CD4-positive, alpha-beta T cell treated with Interleukin-2 at 100 ng/mL for 4 hours (primary cell): ENCODE measurements around the gene TBCD.

Source experiments
- DNase-seq: peaks from one replicate; pipeline ENCODE4 v3.0.0-alpha.2; 2020; ENCODE audit warnings: low spot score

The TBCD gene

DNA sequence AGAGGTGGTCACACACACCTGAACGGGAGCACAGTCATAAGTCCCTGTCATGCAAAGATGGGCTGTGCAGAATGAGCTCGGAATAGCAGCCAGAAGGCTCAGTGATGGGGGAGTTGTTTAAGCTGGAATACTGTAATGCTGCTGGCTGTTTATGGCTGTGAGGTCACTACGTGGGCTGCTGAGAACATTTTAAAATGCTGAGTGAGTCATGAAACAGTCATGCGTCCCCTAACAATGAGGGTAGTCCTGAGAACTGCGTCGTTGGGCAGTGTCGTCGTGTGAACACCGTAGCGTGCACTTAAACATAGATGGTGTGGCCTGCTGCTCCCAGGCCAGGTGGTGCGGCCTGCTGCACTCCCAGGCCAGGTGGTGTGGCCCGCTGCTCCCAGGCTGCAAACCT is 39.7 kb downstream of the TBCD start:
- no peak for DNase-seq

DNA sequence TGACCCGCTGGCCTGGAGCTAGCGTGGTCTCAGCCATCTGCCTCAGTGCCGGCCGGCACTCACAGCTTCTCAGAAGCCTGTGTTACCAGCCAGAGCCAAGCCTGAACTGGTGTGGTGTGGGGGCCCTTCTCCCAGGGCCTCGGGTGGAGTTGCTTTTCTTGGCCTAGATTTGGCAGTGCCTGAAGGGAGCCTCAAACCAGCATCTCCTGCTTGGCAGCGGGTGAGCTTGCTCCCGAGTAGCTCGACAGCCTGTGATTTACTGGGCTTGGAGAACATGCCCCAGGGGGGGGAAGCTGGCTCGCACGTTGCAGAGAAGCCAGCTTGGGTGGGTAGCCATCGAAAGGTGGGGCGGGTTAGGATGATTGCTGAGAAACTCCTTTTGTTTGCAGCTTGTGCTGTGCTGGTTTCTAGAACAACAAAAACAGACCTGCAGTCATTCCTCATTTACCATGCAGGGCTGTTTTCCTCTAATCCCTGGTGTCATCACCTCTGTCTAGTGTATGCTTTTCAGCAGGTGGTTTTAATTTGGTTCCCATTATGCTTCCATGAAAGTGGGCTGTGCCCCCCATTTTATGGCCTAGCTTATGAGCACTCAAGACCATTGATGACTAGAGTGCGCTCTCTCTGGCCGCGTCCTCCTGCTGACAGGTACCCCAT is 42.2 kb downstream of the TBCD start:
- DNase-seq, result no peak

DNA sequence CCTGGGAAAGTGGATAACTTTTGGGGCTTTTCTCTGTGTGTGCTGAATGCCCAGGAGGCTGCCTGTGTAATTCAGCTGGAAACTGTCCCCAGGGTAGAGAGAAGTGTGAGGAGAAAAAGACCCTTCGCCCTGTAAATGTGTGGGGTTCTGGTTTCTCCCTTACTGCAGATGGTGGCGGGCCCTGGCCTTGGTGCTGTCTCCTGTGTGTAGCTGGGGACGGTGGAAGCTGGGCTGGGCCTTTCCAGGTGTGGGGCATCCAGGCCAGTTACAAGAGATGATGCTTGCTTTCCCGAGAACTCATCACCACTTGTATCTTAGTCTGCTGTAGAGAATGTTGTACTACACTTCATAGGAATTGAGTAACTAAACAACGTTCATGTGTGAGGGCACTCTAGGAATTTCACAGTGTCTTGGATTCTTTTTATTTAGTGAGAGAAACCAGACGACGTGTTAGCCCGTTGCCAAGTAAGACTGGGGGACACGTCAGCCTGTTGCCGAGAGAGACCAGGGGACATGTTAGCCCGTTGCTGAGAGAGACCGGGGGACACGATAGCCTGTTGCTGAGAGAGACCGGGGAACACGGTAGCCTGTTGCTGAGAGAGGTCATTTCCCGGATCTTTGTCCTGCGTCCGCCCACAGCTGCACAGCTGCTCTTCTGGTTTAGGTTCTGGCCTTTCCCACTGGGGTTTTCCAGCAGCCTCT is 43.1 kb downstream of the TBCD start:
- DNase-seq, result no peak

DNA sequence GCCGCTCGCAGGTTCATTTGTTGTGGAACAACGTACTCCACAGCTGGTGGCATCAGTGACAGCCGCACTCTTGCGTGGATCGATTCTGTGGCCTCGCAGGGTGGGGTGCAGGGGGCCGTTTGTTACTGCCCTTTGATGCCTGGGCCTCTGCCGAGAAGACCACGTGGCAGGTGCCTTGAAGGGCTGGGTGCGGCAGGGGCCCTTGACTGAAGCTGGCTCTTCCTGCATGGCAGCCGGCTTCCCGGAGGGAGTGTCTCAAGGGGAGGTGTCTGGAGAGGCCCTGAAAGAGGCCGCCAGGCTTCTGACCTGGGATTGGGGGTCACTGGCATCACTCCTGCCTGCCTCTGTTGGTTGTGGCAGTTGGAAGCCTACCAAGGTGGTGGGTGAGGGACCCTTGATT is 43.8 kb downstream of the TBCD start:
- DNase-seq, result no peak

DNA sequence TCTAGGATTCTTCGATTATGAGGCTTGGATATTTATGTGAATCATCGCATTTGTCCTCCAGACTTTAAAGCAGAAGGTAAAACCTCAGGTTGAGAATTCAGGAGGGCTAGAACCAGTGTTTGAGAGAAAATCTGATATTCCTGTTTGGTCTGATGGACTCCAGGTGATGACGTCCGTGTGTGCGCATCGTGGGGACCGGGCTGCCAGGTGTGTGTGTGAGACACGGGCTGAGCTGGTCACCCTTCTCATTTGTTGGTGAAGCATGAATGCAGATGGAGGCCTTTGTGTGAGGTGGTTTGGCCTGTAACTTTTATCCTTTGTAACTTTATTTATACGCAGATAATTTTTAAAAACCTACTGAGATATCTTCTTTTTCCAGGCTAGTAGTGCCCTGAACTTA is 45.2 kb downstream of the TBCD start:
- DNase-seq, result no peak

DNA sequence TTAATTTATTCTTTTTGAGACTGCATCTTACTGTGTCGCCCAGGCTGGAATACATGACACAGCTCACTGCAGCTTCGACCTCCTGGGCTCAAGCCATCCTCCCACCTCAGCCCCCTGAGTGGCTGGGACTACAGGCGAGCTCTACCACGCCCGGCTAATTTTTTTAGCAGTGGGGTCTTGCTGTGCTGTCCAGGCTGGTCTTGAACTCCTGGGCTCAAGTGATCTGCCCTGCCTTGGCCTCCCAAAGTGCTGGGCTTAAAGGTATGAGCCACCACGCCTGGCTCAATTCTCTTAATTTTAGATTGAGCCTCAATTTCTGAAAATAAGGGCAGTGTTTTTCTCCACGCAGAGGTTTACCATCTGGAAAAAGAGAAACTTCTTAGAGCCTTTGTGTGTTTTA is 46.9 kb downstream of the TBCD start:
- DNase-seq, result no peak

DNA sequence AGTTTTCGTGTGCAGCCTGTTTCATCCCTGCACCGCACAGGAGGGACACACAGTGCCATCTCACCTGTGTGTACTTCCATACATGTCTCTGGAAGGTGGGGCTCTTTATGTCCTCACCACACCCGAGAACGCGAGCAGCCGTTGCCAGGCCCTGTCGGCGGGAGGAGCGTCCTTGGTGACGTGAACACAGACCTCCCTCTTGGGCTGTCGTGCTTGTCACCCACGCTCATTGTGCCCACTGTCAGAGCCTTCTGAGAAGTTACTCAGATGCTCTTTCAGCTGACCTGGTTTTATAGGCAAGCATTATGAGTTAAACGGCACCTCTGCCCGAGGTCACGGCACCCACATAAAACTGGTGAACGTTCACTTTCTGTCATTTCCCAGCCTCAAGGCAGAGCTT is 47.7 kb downstream of the TBCD start:
- DNase-seq, result no peak

DNA sequence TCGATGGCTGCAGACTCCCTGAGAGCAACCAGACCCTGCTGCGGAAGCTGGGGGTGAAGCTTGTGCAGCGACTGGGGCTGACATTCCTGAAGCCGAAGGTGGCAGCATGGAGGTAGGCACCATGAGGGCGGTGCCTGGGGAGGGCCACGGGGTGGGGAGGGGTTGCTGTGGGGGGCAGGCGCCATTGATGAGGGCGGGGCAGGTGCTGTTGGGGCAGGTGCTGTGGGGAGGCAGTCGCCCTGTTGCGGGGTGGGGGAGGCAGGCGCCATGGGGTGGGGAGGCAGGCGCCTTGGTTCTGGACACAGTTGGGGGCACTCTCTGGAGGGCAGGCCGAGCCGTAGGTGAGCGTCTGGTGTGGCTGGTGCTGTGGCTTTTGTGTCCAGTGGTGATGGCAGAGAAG is 49.0 kb downstream of the TBCD start:
- no peak for DNase-seq

DNA sequence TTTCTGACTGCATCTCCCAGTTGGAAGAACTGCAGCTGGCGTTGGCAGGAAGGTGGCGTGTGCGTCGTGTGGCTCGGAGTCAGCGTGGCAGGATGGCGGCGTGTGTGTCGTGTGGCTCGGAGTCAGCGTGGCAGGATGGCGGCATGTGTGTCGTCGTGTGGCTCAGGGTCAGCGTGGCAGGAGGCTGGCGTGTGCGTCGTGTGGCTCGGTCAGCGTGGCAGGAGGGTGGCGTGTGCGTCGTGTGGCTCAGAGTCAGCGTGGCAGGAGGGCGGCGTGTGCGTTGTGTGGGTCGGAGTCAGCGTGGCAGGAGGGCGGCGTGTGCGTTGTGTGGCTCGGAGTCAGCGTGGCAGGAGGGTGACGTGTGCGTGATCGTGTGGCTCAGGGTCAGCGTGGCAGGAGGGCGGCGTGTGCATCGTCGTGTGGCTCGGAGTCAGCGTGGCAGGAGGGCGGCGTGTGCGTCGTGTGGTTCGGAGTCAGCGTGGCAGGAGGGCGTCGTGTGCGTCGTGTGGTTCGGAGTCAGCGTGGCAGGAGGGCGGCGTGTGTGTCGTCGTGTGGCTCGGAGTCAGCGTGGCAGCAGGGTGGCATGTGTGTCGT is 49.6 kb downstream of the TBCD start:
- no peak for DNase-seq

DNA sequence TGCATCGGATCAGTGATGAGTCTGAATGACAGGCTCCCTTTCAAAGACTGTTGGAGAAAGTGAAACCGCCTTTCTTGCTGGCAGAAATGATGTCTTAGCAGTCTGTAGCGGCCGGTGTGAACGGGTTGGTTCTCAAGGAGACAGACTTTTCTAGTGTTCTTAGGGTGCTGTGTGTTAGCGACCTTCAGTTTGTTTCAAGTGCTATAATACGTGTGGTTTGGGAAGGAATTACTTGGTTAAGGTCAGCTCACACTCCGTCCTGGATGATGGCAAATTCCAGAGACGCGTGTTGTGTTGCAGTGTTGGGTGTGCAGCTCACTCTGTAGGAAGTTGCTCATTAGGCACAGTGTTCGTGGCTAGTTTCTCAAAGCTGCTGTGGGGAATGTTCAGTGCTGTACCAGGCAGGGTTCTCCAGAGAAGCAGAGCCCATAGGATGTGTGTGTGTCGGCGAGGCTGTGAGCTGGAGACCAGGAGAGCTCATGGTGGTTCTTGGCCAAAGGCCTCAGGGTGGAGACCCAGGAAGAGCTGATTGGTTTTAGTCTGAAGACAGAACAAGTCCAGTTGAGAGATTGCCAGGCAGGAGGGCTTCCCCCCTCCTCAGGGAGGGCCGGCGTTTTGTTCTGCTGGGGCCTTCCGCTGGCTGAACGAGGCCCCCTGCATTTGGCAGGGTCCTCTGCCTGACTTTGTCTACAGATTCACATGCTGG is 50.4 kb downstream of the TBCD start:
- DNase-seq, result no peak

DNA sequence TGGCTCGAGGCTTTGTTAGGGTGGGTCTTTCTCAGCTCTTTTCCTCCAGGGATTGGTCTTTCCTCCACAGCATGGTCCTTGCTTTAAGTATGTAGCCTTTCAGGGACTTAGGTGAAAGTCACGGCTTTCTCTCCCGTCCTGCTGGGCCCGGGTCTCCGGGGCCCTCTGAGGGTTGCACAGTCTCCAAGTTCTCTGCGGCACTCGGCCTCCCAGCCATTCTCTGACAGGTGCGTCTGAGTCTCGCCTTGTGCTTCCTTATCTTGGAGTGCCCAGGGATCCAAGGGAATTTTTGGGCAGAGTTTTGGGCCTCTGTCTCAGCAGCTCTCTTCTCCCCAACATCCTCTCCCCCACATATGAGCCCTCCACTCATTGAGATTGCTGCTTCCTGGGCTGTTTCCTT is 51.3 kb downstream of the TBCD start:
- no peak for DNase-seq

DNA sequence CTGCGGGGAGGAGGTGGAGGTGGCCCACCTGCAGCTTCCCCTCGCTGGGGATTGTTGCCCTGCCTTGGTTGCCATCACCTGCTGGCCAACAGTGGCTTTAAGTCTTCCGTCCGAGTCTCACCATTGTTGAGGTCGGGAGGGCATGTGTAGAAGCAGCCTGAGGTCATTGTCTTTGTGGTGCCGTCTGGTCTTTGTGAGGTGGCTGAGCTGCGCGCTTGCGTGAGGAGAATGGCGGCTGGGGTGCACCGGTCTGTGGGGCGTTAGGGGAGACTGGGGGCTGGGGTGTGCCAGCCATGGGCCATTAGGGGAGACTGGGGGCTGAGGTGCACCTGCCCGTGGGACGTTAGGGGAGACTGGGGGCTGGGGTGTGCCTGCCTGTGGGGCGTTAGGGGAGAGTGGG is 51.7 kb downstream of the TBCD start:
- no peak for DNase-seq

DNA sequence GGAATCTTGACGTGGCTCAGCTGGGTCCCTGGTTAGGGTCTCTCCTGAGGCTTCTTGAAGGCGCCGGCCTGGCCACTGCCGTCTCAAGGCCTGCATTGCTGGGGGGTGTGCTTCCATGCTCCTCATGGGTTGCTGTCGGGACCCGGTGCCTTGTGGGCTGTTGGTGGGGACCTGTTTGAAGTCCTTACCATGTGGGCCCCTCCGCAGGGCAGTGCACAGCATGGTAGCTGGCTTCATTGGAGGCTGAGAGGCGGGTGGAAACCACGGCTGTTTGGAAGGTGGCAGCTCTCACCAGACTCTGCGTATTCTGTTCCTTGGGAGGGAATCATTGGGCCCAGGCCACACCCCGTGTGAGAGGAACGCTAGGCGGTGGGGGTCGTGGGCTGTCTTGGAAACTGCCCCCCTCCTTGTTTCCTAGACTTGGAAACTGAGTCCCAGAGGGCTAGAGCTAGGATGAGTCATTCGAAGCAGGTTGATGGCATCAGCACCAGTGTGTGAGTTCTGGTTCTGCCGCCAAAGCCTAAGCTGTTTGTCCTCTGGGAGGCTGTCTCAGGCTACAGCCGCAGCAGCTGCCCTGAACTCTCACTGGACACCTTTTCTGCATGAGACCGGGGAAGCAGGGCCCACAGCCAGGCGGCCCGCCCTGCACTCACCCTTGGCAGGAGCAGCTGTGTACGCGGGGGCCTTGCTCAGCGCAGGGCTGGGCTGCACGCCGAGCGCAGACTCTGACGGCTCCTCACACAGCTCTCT is 52.8 kb downstream of the TBCD start:
- no peak for DNase-seq

DNA sequence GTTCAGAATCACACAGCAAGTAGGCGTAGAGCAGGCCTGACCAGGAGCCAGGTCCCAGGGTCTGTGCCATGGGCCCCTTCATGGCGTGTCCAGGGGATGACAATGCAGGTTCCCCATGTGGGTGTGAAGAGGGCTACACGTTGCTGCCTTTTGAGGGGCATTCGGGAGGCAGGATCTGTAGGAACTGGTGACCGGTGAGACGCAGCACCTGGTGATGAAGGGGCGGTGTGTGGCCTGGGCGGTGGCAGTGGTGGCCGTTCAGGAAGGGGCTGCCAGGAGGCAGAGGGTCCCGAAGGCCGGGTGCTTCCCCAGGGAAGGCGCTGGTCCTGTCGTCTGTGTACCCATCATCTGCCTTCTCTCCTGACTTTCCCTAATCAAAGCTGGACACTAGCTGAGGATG is 53.4 kb downstream of the TBCD start:
- DNase-seq, result no peak

DNA sequence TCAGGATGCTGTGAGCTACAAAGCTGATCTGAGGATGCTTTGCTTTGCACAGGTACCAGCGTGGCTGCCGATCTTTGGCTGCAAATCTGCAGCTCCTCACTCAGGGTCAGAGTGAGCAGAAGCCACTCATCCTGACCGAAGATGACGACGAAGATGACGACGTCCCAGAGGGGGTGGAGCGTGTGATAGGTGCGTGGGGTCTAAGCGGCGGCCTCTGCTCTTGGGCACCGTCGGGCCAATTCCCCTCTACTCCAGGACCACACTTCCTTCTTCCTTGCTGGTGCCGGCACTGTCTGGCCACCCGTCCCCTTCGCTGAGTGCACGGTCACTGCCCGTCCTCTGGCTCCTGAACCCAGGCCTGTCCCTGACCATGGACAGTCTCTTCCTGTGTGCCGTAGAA is 54.0 kb downstream of the TBCD start:
- no peak for DNase-seq

DNA sequence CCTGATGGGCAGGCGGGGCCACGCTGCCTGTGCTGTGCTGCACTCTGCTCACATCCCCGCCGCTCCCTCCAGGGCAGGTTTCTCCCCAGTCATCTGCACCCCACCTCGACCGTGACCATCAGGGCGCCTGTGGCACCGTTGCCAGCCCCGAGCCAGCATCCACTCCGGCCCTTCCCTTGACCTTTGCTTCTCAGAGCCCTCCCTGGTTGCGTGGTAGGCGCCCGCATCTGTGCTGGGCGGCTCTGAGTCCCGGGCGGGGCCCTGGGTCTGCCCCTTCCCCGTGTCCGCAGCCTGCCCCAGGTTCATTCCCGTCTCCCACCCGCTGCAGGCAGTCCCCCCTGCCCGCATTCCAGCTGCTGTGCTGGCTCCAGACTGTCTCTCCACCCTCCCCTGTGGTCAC is 54.8 kb downstream of the TBCD start:
- no peak for DNase-seq

DNA sequence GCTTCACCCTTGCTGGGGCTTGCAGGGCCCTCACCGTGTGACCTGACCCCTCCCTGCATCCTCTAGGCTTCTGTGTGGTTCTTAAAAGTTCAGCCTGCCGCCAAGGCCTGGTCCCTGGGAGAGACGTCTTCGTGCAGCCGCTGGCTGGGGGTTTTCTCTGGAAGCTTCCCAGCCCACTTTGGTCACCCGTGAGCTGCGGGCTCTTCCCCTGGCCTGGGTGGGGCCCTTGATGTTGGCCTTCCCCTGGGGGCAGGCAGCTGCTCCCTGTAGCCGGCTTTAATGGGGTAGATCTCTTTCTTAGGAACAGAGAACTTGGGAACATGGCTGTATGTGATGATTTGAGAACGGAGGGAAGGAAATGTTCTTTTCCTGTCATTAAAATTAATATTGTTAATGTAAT is 55.2 kb downstream of the TBCD start:
- no peak for DNase-seq

DNA sequence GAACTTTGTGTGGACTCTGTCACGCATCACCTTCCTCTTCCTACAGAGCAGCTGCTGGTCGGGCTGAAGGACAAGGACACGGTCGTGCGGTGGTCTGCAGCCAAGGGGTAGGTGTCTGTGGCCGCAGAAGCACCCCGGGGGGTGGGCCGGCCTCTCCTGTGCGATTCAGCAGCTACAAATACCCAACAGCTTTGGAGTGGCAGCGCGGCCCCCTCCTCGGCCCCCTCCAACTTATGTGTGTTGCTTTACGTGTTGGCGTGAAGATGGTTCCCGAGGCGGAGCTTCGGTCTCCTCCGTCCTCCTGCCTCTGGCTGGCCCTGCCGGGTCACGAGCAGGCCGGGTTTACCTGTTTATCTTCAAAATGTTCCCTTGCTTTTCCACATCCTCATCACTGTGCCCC is 55.7 kb downstream of the TBCD start:
- no peak for DNase-seq

DNA sequence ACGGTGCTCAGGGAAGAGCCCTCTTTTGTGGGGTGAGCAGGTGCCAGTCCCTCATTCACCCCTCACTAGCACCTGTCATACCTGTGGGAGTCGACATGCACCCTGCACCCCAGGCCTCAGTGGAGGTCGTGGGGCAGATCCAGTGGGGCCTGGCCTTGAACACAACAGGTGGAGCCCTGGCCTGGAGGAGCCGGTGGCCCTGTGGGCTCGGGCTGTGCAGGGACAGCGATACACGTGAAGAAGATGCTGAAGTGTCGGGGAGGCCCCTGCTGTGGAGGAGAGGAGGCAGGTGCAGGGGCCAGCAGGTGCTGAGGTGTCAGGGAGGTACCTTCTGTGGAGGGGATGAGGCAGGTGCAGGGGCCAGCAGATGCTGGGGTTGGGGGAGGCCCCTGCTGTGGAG is 56.1 kb downstream of the TBCD start:
- no peak for DNase-seq

DNA sequence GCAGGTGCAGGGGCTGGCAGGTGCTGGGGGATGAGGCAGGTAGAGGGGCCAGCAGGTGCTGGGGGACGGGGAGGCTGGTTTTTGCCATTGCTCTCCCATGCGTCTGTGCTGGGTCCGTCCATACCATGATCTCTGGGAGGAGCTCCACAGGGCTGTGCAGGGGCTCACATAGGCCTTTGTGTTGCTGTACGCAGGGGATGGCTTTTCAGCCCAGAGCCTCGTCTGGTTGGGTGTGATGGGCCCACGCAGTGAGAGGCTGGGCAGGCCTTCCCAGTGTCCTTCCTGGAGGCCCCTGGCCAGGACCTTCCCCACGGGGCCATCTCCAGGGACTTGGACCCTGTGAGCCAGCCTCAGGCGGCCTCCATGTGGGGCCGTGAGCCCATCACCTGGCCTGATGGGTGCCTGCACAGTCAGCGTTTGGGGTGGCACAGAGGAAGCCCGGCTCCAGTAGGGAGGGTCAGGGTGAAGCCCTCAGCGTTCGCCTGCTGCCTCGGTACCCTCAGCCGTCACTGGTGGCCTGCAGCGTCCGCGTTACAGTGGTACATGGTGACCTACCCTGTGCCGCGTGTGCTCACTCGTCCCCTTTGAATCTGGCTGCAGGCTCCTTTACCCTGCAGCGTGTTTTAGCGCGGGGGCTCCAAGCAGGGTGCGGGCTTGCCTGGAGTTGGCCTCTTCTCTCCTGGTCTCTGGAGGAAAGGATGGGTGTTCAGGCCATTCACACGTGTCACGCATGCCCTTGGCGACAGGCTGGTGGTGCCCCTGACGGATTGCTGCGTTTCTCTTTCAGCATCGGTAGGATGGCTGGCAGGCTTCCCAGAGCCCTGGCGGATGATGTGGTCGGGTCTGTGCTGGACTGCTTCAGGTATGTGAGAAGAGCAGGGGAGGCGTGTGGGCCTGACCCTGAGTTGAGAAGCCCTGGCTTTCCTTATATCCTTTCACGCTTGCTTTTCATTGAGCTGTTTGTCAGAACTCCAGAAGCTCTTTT is 57.3 kb downstream of the TBCD start:
- no peak for DNase-seq
